ENCODE data around the gene PHLDB2. TPM values are rescaled to one million over a fixed set of nuclear protein-coding genes. Genes with fewer than 3 reads are reported as not detected.

The PHLDB2 gene
- total RNA-seq, 1 experiment from 2014 or later = 143 TPM

GRCh38 chr3:111979434-111980038, 120.5 kb downstream of the PHLDB2 start:
- peak overlapping the region; percentile 77 to 78 for H3K4me3 ChIP-seq (replicated peaks in 1 of 2; ENCODE audit: low read depth in 1 of 2, low read length in 2 of 2)
- peaks cover 25 to 33% of the 10 kb centered on the region in 2 experiments for H3K4me1 ChIP-seq (ENCODE audit: control insufficient read depth in 1 of 2, insufficient read depth in 2 of 2, low read length in 2 of 2)
- ChIA-PET POLR2A (interaction anchor here (0.9 to 3.7 kb wide), 33 partner anchors 9 to 264 kb away, joined by 3 to 33 read pairs (median 8); partner anchors contain the start of gene PHLDB2), RAD21 (ENCODE audit: low non-redundant PET in 1 of 2, low total read pairs in 2 of 2, uncharacterized antibody in 2 of 2, unreplicated experiment in 2 of 2) (interaction anchor here (1.0 to 1.7 kb wide), 3 partner anchors 34 to 311 kb away, joined by 3 to 6 read pairs (median 3); no protein-coding TSS in a partner anchor), CTCF (interaction anchor here (0.8 to 4.3 kb wide), 12 partner anchors 9 to 402 kb away, joined by 3 to 56 read pairs (median 4); no protein-coding TSS in a partner anchor)
- ATAC-seq (no peak), DNase-seq (ENCODE audit: low read depth, low spot score) (no peak)
- H3K9me2 ChIP-seq (ENCODE audit: insufficient read depth) = no peaks in the 10 kb centered on the region
- peak overlapping the region; percentile 90 for H3K27ac ChIP-seq (ENCODE audit: low read depth, low read length)
- peaks cover 57% of the 10 kb centered on the region for H3K79me2 ChIP-seq (ENCODE audit: insufficient read depth, low read length)
- H4K20me1 ChIP-seq (ENCODE audit: insufficient read depth) = peaks cover 2% of the 10 kb centered on the region; the same call in 1 of the 2 replicates
- BruUV-seq (replicated peaks) = TSS peak; percentile 47
- H3K27me3 ChIP-seq (ENCODE audit: insufficient read depth, low read length) = no peaks in the 10 kb centered on the region
- intact Hi-C loops (cut with micrococcal nuclease) = loop anchor here (10.0 kb wide), 1 partner anchor 405 kb away; no protein-coding TSS in a partner anchor
- TF ChIP-seq REST (IDR thresholded peaks at IDR 0.05; ENCODE audit: low read depth) (no peak), POLR2A (IDR thresholded peaks at IDR 0.05; ENCODE audit: borderline replicate concordance, extremely low read depth, insufficient read depth, insufficient read length) (no peak), TCF7L2 (IDR thresholded peaks at IDR 0.05; ENCODE audit: borderline replicate concordance, extremely low read depth, insufficient read depth, insufficient read length) (no peak), SIN3A (IDR thresholded peaks at IDR 0.05; ENCODE audit: low read depth) (0 out of 2 replicates have a peak, but pooled peaks have one; percentile 30), SP1 (IDR thresholded peaks at IDR 0.05; ENCODE audit: low read depth) (0 out of 2 replicates have a peak, but pooled peaks have one; percentile 13)
- peak overlapping the region; percentile 80 for H3K9ac ChIP-seq (ENCODE audit: low read length)
- peak overlapping the region; percentile 81 for H3K4me2 ChIP-seq (ENCODE audit: low read length)
- H3K36me3 ChIP-seq (ENCODE audit: control insufficient read depth in 1 of 2, insufficient read depth in 2 of 2, low read length in 2 of 2) = peaks cover 33 to 38% of the 10 kb centered on the region in 2 experiments
- H3K9me3 ChIP-seq (ENCODE audit: control insufficient read depth in 1 of 2, insufficient read depth in 1 of 2, low read depth in 1 of 2, low read length in 2 of 2) = no peaks in the 10 kb centered on the region
- no peak overlapping the region for H2AFZ ChIP-seq (ENCODE audit: low read depth, low read length, poor library complexity, severe bottlenecking)
